Placental epithelial cell (primary cell): ENCODE data around the gene ZNF346. TPM values are rescaled to one million over a fixed set of nuclear protein-coding genes. Genes with fewer than 3 reads are reported as not detected.

ENCODE experiments used
- total RNA-seq: library from RNA; depleted of rRNA; stranded (reverse); fragments of >200 nt; gene quantifications from 2 replicates; pipeline ENCODE4 v1.2.3, GENCODE V29; 2012

Gene ZNF346, protein sequence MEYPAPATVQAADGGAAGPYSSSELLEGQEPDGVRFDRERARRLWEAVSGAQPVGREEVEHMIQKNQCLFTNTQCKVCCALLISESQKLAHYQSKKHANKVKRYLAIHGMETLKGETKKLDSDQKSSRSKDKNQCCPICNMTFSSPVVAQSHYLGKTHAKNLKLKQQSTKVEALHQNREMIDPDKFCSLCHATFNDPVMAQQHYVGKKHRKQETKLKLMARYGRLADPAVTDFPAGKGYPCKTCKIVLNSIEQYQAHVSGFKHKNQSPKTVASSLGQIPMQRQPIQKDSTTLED
- 12.6 and 16.9 TPM in 2 replicates for total RNA-seq

GRCh38 chr5:177022386-177023302, at the start of gene ZNF346:
TSS of gene ZNF346 (plus strand) at chr5:177022696. CDS start at chr5:177022739, 43 bp downstream.

GRCh38 chr5:177006265-177006972, 16.1 kb upstream of the ZNF346 start, which contains the start of gene UIMC1:
TSS of gene UIMC1 (minus strand) at chr5:177006779. CDS start at chr5:176982615, 24,164 bp downstream.

DNA sequence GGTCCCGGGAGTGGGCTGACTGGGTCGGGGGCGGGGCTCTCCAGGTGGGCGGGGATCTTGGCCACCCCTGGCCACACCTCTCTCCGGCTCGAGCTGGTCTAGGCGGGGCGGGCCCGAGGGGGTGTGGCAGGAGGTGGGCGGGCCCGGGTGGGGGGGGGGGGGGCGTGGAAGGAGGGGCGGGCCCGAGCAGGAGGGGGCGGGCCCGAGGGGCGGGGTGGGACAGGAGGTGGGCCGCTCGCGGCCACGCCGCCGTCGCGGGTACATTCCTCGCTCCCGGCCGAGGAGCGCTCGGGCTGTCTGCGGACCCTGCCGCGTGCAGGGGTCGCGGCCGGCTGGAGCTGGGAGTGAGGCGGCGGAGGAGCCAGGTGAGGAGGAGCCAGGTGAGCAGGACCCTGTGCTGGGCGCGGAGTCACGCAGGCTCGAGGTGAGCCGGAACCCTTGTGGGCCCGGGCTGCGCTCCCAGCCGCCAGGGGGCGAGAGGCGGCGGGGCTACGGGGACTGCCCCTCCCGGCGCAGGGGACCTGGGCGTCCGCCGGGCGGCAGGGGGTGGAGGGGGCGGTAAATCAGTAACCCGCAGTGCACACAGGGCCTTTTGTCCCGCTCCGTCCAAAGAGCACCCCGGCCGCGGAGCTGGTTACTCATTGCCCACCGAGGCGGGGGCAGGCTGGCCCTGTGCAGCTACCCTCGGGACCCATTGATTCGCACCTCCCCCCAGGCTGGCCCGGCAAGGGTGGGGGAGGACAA, 64.3 kb downstream of the ZNF346 start, which contains the start of gene FGFR4:
Gene FGFR4, plus strand, starts transcription at position 262 of the 744 bp plus-strand sequence. CDS start 2,688 bp downstream, outside the sequence.

Other genes with a start within 250 kb of the ZNF346 start
- not detected in 2 replicates for gene UNC5A, start 212.1 kb upstream of the ZNF346 start, total RNA-seq
- under 0.01 TPM in 1 of 2 replicates, not detected in the other for gene HK3, start 123.3 kb upstream of the ZNF346 start, total RNA-seq
- gene UIMC1, start 15.9 kb upstream of the ZNF346 start, total RNA-seq, result 29.8 and 41.6 TPM in 2 replicates
- gene FGFR4, start 64.2 kb downstream of the ZNF346 start, total RNA-seq, result 2.4 and 6.4 TPM in 2 replicates
- 60.5 and 61.5 TPM in 2 replicates for gene NSD1, start 111.1 kb downstream of the ZNF346 start, total RNA-seq